Testis (tissue), 2 donors: ENCODE results near the gene RGS7.
"Not testable (repeated sequence)": the region's sequence is repeated elsewhere in the genome, so short reads cannot be mapped to it uniquely, and the experiment has no call there.

ENCODE experiments used
- POLR2A ChIP-seq: fragments of 450-650 bp; IDR thresholded peaks from one replicate; pipeline ENCODE4 v1.6.1; 2017; ENCODE audit warnings: antibody characterized with exemption, mild to moderate bottlenecking, moderate library complexity
- TF ChIP-seq, protein P1 (sequence below), 3 experiments: fragments of 450-650 bp in 2 of 3; fragments of 200-600 bp in 1 of 3; sonication (generic) in 1 of 3; IDR thresholded peaks; one replicate each; pipeline ENCODE4 v1.5.1; 2016 to 2019; ENCODE audit warnings: antibody characterized with exemption in 3 of 3, mild to moderate bottlenecking in 2 of 3, moderate library complexity in 1 of 3

DNA sequence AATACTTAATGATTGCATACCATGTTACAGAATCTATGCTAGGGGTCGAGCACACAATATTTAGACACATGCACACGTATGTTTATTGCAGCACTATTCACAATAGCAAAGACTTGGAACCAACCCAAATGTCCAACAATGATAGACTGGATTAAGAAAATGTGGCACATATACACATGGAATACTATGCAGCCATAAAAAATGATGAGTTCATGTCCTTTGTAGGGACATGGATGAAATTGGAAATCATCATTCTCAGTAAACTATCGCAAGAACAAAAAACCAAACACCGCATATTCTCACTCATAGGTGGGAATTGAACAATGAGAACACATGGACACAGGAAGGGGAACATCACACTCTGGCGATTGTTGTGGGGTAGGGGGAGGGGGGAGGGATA, 191.7 kb downstream of the RGS7 start:
- TF ChIP-seq, protein P1, sequence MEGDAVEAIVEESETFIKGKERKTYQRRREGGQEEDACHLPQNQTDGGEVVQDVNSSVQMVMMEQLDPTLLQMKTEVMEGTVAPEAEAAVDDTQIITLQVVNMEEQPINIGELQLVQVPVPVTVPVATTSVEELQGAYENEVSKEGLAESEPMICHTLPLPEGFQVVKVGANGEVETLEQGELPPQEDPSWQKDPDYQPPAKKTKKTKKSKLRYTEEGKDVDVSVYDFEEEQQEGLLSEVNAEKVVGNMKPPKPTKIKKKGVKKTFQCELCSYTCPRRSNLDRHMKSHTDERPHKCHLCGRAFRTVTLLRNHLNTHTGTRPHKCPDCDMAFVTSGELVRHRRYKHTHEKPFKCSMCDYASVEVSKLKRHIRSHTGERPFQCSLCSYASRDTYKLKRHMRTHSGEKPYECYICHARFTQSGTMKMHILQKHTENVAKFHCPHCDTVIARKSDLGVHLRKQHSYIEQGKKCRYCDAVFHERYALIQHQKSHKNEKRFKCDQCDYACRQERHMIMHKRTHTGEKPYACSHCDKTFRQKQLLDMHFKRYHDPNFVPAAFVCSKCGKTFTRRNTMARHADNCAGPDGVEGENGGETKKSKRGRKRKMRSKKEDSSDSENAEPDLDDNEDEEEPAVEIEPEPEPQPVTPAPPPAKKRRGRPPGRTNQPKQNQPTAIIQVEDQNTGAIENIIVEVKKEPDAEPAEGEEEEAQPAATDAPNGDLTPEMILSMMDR (IDR thresholded peaks at IDR 0.05): not testable (repeated sequence)
- not testable (repeated sequence) for TF ChIP-seq POLR2A
